ENCODE data around the gene HMGXB3.

HMGXB3 gene

DNA sequence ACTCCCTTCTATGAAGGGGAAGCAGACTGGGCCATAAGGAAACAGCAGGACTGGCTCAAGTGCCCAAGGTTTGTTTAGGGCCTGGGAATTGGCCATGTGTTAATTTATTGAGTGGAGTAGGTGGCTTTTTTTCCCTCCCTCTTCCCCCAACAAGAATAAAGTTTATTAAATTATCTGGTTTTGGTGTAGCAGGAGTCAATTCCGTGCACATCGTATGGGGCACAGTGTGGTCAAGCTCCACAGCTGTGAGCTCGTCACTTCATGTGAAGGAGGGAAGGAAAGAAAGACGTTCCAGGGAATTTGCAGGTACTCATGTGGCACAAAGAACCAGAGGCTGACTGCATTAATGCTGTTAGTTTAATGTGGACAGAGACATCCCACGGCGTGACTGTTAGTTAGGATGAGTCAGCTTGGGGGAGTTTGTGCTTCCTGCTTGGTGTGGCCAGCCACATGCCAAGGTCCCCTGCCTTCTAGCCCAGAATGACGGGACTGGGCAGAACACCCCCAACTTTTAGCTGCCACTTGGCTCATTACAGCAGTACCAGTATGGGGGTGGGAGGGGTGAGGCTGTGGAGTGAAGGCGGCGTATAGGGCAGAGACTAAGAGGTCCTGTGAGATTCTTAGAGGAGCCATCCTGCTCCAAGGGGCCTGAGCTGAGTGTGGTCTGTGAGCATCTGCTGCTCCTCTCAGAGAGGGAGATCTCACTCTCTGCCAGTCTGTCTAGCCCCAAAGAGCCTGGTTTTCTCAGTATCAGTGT, 52.6 kb downstream of the HMGXB3 start:
- no peak for DNase-seq (ENCODE audit: low read depth)

GRCh38 chr5:150053713-150054392, 53.3 kb downstream of the HMGXB3 start:
- no peak for DNase-seq (ENCODE audit: low read depth)

GRCh38 chr5:150054569-150054968, 54.0 kb downstream of the HMGXB3 start:
- DNase-seq (ENCODE audit: low read depth), result no peak

- DNase-seq (ENCODE audit: low read depth), result no peak
Measured at GRCh38 chr5:150055326-150056074, 55.0 kb downstream of the HMGXB3 start.

- no peak for DNase-seq (ENCODE audit: low read depth)
Measured at GRCh38 chr5:150056075-150056443, 55.5 kb downstream of the HMGXB3 start.

- no peak for DNase-seq (ENCODE audit: low read depth)
Measured at GRCh38 chr5:150057052-150057451, 56.5 kb downstream of the HMGXB3 start.

DNA sequence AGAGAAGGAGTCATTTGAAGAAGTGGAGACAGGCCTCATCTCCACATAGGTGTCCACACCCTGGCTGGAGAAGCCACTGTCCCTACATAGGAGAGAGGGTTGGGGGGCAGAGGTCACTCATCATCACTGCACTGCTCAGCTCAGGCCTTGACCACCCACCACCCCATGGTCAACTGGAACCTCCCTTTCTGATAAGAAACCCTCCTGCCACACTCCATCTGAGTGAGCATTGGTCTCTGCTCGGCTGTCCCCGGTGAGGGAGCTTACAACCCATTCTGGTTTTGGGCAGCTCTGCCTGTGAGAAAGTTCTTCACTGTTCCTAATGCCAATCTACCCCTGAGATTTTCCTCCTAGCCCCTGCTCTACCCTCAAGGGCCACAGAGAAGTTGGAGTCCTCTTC, 57.0 kb downstream of the HMGXB3 start:
- no peak for DNase-seq (ENCODE audit: low read depth)

DNA sequence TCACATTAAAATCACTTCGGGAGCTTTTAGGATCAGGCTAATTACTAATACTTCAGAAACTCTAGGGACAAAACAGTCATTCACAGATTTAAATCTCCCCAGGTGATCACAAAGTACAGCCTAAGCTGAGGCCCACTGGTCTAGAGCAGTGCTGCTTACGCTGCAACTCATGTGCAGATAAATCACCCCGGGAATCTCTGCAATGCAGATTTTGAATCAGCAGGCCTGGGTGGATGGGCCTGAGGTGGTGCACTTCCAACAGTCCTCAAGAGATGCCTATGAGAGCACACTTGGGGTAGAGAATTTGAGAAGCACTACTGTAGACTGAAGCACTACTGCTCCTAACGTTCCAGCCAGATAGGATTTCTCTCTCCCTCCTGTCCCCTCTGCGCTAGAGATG, 57.5 kb downstream of the HMGXB3 start:
- DNase-seq (ENCODE audit: low read depth), result no peak

- no peak for DNase-seq (ENCODE audit: low read depth)
Measured at GRCh38 chr5:150058480-150059126, 58.1 kb downstream of the HMGXB3 start.

- no peak for DNase-seq (ENCODE audit: low read depth)
Measured at GRCh38 chr5:150059623-150060022, 59.1 kb downstream of the HMGXB3 start.

DNA sequence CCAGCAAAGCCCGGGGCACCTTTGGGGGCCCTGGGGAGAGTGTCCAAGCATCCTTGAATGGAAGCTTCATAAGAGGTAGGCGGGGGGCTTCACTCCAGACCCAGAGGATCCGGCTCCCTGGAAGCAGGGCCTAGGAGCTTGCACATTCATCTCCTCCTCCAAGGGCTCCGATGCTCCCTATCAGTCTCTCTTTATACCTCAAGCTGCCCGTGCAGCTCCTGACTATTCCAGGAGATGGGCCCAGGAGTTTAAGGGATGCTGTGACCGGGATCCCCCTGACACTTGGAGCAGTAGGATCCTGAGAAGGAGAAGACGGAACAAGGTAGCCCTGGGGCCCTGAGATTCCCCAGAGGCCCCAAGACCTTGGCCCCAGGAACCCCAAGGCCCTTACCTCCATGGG, 59.9 kb downstream of the HMGXB3 start:
- DNase-seq (ENCODE audit: low read depth), result no peak

- no peak for DNase-seq (ENCODE audit: low read depth)
Measured at GRCh38 chr5:150061538-150061995, 61.0 kb downstream of the HMGXB3 start.

DNA sequence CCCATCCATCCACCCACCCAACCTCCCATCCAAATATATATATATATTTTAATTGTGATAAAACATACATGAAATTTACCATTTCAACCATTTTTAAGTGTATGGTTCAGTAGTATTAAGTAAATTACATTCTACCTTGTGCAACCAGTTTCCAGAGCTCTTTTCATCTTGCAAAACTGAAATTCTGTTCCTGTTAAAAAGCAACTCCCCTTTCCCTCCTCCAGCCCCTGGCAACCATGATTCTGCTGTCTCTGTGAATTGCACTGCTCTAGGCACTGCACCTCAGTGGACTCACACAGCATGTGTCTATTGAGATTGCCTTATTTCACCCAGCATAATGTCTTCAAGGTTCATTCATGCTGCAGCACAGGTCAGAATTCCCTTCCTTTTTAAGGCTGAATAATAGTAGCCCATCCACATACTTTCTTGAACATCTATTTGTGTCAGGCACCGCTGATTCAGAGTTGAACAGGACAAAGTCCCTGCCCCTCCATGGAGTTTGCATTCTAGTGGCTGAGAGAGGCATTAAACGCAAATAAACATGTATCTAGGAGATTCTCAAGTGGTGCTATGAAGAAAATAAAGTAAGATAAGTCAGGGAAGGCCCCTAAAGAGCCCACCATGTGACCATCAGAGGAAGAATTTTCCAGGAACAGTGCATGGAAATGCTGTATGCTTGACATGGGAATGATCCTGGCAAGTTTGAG, 61.8 kb downstream of the HMGXB3 start:
- DNase-seq (ENCODE audit: low read depth), result no peak

DNA sequence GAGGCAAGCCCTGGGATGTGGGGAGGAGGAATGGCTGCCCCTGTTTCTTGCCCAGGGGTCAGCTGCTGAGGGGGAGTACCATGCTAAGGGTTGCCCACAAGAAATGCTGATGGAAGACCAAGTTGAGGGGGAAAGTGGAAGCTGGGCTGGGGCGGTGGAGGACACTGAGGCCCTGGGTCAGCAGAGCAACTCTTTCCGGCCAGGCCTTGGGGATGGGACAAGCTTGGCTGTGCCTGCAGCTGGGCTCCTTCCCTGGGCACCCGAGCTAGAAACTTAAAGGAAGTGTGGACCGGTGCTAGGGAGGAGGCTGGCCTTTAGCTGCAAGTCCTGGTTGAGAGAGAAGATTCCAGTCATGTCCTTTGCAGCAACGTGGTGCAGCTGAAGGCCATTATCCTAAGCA, 63.1 kb downstream of the HMGXB3 start:
- DNase-seq (ENCODE audit: low read depth), result no peak

GRCh38 chr5:150064681-150065220, 64.2 kb downstream of the HMGXB3 start:
- DNase-seq (ENCODE audit: low read depth), result no peak

- no peak for DNase-seq (ENCODE audit: low read depth)
Measured at GRCh38 chr5:150065346-150065745, 64.8 kb downstream of the HMGXB3 start.

- DNase-seq (ENCODE audit: low read depth), result no peak
Measured at GRCh38 chr5:150065886-150066285, 65.3 kb downstream of the HMGXB3 start.

- no peak for DNase-seq (ENCODE audit: low read depth)
Measured at GRCh38 chr5:150066436-150066835, 65.9 kb downstream of the HMGXB3 start.

GRCh38 chr5:150066901-150067396, 66.4 kb downstream of the HMGXB3 start:
- DNase-seq (ENCODE audit: low read depth), result no peak

GRCh38 chr5:150067405-150067960, 66.9 kb downstream of the HMGXB3 start:
- no peak for DNase-seq (ENCODE audit: low read depth)

GRCh38 chr5:150068071-150068470, 67.5 kb downstream of the HMGXB3 start:
- DNase-seq (ENCODE audit: low read depth), result no peak
